Brain microvascular endothelial cell (primary cell): ENCODE measurements around the gene FBXL16.
A peak's percentile ranks its signal among the peaks of the same experiment; 100 is the strongest.

Experiments
- DNase-seq: peaks from one replicate; pipeline ENCODE4 v3.0.0-alpha.2; 2020
- H3K27ac ChIP-seq: fragments of 250-450 bp; sonication (Bioruptor Pico); 2 replicates; pipeline ENCODE4 v1.5.1; 2020; ENCODE audit warnings: mild to moderate bottlenecking, moderate library complexity
- H3K27me3 ChIP-seq: fragments of 250-450 bp; sonication (Bioruptor Pico); replicated peaks from 2 replicates; pipeline ENCODE4 v1.5.1; 2020; ENCODE audit warnings: mild to moderate bottlenecking
- H3K36me3 ChIP-seq: fragments of 250-450 bp; sonication (Bioruptor Pico); replicated peaks from 2 replicates; pipeline ENCODE4 v1.5.1; 2020; ENCODE audit warnings: mild to moderate bottlenecking
- H3K4me3 ChIP-seq: 2 replicates; pipeline ENCODE4 v1.5.1; 2011; ENCODE audit warnings: low read depth, mild to moderate bottlenecking, control low read depth, low read length, moderate library complexity
- in situ Hi-C: cut with HindIII; loops from 2 replicates; pipeline ENCODE4 v1.10.0; 2017; ENCODE audit warnings: low sequenced_read_pairs, low pct_ligation_motif_present
- TF ChIP-seq, protein P1 (sequence below): IDR thresholded peaks from 2 replicates; pipeline ENCODE4 v1.5.1; 2011; ENCODE audit warnings: low read depth, mild to moderate bottlenecking, moderate library complexity, low read length, control low read depth, inconsistent platforms; ENCODE audit errors: missing control alignments

Gene FBXL16

GRCh38 chr16:732332-732731 is 26.7 kb upstream of the FBXL16 start:
- Histone ChIP-seq H3K27me3 (no peaks in the 10 kb centered on the region), H3K36me3 (peaks cover 29% of the 10 kb centered on the region), H3K4me3 (no peak overlapping the region), H3K27ac (no peak overlapping the region)
- in situ Hi-C loops: no loop called here
- no peak for DNase-seq
- TF ChIP-seq, protein P1, sequence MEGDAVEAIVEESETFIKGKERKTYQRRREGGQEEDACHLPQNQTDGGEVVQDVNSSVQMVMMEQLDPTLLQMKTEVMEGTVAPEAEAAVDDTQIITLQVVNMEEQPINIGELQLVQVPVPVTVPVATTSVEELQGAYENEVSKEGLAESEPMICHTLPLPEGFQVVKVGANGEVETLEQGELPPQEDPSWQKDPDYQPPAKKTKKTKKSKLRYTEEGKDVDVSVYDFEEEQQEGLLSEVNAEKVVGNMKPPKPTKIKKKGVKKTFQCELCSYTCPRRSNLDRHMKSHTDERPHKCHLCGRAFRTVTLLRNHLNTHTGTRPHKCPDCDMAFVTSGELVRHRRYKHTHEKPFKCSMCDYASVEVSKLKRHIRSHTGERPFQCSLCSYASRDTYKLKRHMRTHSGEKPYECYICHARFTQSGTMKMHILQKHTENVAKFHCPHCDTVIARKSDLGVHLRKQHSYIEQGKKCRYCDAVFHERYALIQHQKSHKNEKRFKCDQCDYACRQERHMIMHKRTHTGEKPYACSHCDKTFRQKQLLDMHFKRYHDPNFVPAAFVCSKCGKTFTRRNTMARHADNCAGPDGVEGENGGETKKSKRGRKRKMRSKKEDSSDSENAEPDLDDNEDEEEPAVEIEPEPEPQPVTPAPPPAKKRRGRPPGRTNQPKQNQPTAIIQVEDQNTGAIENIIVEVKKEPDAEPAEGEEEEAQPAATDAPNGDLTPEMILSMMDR: no peak

GRCh38 chr16:730666-731509 is 25.3 kb upstream of the FBXL16 start:
- no peaks in the 10 kb centered on the region for H3K27me3 ChIP-seq
- H3K27ac ChIP-seq: no peak overlapping the region
- DNase-seq: no peak
- peaks cover 22% of the 10 kb centered on the region for H3K36me3 ChIP-seq
- in situ Hi-C loops: no loop called here
- TF ChIP-seq, protein P1: no peak
- no peak overlapping the region for H3K4me3 ChIP-seq

DNA sequence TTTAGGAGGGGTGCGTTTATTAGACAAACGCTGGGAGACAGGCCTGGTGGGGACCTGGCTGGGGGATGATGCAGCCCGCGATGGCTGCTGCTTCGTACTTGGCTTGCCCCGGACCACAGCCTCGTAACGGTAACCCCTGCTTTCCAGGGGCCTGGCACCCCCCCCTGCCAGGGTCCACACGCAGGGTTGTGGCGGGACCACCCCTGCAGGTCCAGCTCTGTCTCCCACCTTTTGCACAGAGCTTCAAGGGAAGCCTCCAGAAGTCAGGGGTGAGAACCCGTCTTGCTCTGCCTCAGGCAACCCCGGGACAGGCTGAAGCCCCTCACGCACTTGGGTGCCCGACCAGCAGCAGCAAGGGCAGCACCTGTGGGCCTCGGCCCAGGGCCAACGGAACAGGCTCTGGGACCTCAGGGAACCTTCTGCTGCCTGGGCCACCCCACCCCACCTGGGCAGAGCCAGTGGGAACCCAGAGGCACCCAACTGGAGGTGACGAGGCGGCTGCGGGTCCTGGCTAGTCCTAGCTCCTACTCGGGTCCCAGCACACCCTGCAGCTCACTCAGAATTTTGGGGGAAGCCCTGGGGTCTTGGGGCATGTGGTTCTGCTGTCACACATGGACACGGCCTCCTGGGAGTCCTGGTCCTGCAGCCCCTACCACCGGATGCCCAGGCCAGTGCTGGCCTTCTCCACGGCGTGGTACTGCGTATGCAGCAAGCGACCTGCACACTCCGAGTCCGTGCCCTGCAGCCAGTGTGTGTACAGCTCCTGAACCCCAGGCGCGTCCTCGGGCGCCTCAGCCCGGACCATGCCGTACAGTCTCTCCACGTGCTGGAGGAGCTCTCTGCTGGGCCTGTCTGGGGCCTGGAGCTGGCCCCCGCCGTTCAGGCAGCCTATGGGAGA is 24.4 kb upstream of the FBXL16 start:
- H3K36me3 ChIP-seq: peaks cover 17% of the 10 kb centered on the region
- no peak overlapping the region for H3K27ac ChIP-seq

GRCh38 chr16:728890-729744 is 23.5 kb upstream of the FBXL16 start:
- Histone ChIP-seq H3K36me3 (peaks cover 14% of the 10 kb centered on the region), H3K27ac (no peak overlapping the region), H3K4me3 (peak overlapping the region; percentile 67), H3K27me3 (no peaks in the 10 kb centered on the region)
- in situ Hi-C loops: no loop called here
- no peak for DNase-seq
- TF ChIP-seq, protein P1: no peak

More for the DNA sequence above, 24.4 kb upstream of the FBXL16 start:
- TF ChIP-seq, protein P1: no peak
- no peak for DNase-seq
- in situ Hi-C loops: no loop called here
- no peak overlapping the region for H3K4me3 ChIP-seq
- H3K27me3 ChIP-seq: no peaks in the 10 kb centered on the region

DNA sequence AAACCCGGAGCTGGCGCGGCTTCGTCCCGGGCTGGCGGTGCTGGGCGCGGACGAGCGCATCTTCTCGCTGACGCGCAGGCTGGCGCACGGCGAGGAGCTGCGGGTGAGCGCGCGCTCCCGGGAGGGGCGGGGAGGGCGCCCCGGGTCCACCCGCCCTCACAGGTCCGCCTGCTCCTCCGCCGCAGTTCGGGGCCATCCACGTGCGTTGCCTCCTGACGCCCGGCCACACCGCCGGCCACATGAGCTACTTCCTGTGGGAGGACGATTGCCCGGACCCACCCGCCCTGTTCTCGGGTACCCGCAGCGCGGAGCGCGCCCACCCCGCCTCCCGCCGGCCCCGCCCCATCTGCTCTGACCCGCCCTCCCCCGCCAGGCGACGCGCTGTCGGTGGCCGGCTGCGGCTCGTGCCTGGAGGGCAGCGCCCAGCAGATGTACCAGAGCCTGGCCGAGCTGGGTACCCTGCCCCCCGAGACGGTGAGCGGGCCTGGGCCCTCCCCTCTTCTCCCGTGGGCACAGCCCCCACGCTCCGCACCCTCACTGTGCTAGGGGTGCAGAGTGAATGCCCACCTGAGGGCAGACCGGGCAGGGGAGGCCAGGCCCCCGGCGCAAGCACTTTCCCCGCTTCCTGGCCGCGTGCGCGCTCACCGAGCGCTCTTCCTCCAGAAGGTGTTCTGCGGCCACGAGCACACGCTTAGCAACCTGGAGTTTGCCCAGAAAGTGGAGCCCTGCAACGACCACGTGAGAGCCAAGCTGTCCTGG is 22.7 kb upstream of the FBXL16 start:
- peak; percentile 63 for DNase-seq
- no peaks in the 10 kb centered on the region for H3K27me3 ChIP-seq
- H3K27ac ChIP-seq: no peak overlapping the region
- H3K36me3 ChIP-seq: peaks cover 7% of the 10 kb centered on the region
- peak overlapping the region; percentile 67 for H3K4me3 ChIP-seq
- TF ChIP-seq, protein P1: no peak
- in situ Hi-C loops: no loop called here
